CD14-positive monocyte (primary cell): ENCODE data around the gene PRIMPOL. TPM values are rescaled to one million over a fixed set of nuclear protein-coding genes. Genes with fewer than 3 reads are reported as not detected.

Source experiments
- DNase-seq, 3 donors: peaks; one replicate each; pipeline ENCODE4 v3.0.0-alpha.2; 2011 to 2022
- H2AFZ ChIP-seq: 2 replicates; pipeline ENCODE4 v1.6.0; 2012; ENCODE audit warnings: mild to moderate bottlenecking, low read depth, low read length, inconsistent platforms; ENCODE audit not compliant: insufficient read depth, poor library complexity, severe bottlenecking
- H3K27ac ChIP-seq, 2 donors: 1 replicate in 1 of 2; 2 replicates in 1 of 2; pipeline ENCODE4 v1.5.1; 2012 to 2013; ENCODE audit warnings: low read length in 2 of 2, control low read depth in 1 of 2, inconsistent platforms in 1 of 2, low read depth in 1 of 2, mild to moderate bottlenecking in 1 of 2
- H3K27me3 ChIP-seq, 2 donors: one replicate each; pipeline versions ENCODE4 v1.6.0 to v1.6.1; 2011 to 2013; ENCODE audit warnings: low read length in 2 of 2; ENCODE audit not compliant: control insufficient read depth in 2 of 2, insufficient read depth in 2 of 2
- H3K36me3 ChIP-seq, 2 donors: replicated peaks in 1 of 2; 1 replicate in 1 of 2; 2 replicates in 1 of 2; pipeline versions ENCODE4 v1.5.1 to v1.6.1; 2012 to 2013; ENCODE audit warnings: low read length in 2 of 2, control low read depth in 1 of 2, inconsistent platforms in 1 of 2, mild to moderate bottlenecking in 1 of 2; ENCODE audit not compliant: insufficient read depth in 2 of 2, control insufficient read depth in 1 of 2
- H3K4me1 ChIP-seq, 2 donors: 1 replicate in 1 of 2; 2 replicates in 1 of 2; pipeline versions ENCODE4 v1.5.1 to v1.6.1; 2012 to 2013; ENCODE audit warnings: low read length in 2 of 2, control low read depth in 1 of 2, inconsistent platforms in 1 of 2, mild to moderate bottlenecking in 1 of 2, moderate library complexity in 1 of 2; ENCODE audit not compliant: insufficient read depth in 2 of 2, control insufficient read depth in 1 of 2
- H3K4me2 ChIP-seq: replicated peaks from 2 replicates; pipeline ENCODE3; 2012; ENCODE audit warnings: low read length, moderate library complexity, mild to moderate bottlenecking; ENCODE audit not compliant: poor library complexity, severe bottlenecking; ENCODE audit errors: extremely low read depth
- H3K4me3 ChIP-seq, 3 experiments: fragments of 200-600 bp in 1 of 3; sonication (generic) in 1 of 3; replicated peaks in 1 of 3; 1 replicate in 2 of 3; 2 replicates in 1 of 3; pipeline ENCODE4 v1.5.1; 2011 to 2013; ENCODE audit warnings: low read length in 3 of 3, mild to moderate bottlenecking in 3 of 3, control low read depth in 2 of 3, low read depth in 2 of 3, inconsistent platforms in 1 of 3, moderate library complexity in 1 of 3
- H3K79me2 ChIP-seq: 2 replicates; pipeline ENCODE4 v1.6.0; 2012; ENCODE audit warnings: mild to moderate bottlenecking, control low read depth, inconsistent platforms, low read length, moderate library complexity; ENCODE audit not compliant: insufficient read depth
- H3K9ac ChIP-seq: 2 replicates; pipeline ENCODE4 v1.6.0; 2017; ENCODE audit warnings: low read length, mild to moderate bottlenecking; ENCODE audit not compliant: insufficient read depth, poor library complexity, severe bottlenecking
- H3K9me3 ChIP-seq, 2 donors: replicated peaks in 1 of 2; 1 replicate in 1 of 2; 2 replicates in 1 of 2; pipeline versions ENCODE4 v1.5.1 to v1.6.1; 2012 to 2013; ENCODE audit warnings: low read length in 2 of 2, control low read depth in 1 of 2; ENCODE audit not compliant: control insufficient read depth in 1 of 2, insufficient read depth in 1 of 2
- H4K20me1 ChIP-seq: 2 replicates; pipeline ENCODE4 v1.6.0; 2012; ENCODE audit warnings: mild to moderate bottlenecking, low read length, control low read depth, moderate library complexity; ENCODE audit not compliant: insufficient read depth
- H3K27ac Mint-ChIP-seq, 7 donors: one replicate each; pipeline ENCODE4 v1.8.0; 2020; ENCODE audit warnings: mild to moderate bottlenecking in 7 of 7, mixed read lengths in 7 of 7, moderate library complexity in 6 of 7, inconsistent platforms in 2 of 7
- H3K27me3 Mint-ChIP-seq, 3 donors: one replicate each; pipeline ENCODE4 v1.8.0; 2021 to 2022; ENCODE audit warnings: low read depth in 3 of 3, mild to moderate bottlenecking in 3 of 3, mixed read lengths in 3 of 3, moderate library complexity in 3 of 3, inconsistent platforms in 1 of 3
- H3K36me3 Mint-ChIP-seq, 2 donors: one replicate each; pipeline ENCODE4 v1.8.0; 2020; ENCODE audit warnings: mixed read lengths in 2 of 2, inconsistent platforms in 1 of 2, mild to moderate bottlenecking in 1 of 2
- H3K4me1 Mint-ChIP-seq: one replicate; pipeline ENCODE4 v1.8.0; 2020; ENCODE audit warnings: mild to moderate bottlenecking, mixed read lengths
- H3K4me3 Mint-ChIP-seq, 2 donors: one replicate each; pipeline ENCODE4 v1.8.0; 2020; ENCODE audit warnings: mild to moderate bottlenecking in 2 of 2, mixed read lengths in 2 of 2, moderate library complexity in 1 of 2
- H3K9me3 Mint-ChIP-seq, 7 donors: one replicate each; pipeline ENCODE4 v1.8.0; 2020 to 2022; ENCODE audit warnings: mixed read lengths in 7 of 7, mild to moderate bottlenecking in 6 of 7, moderate library complexity in 6 of 7, inconsistent platforms in 2 of 7
- CTCF ChIP-seq: fragments of 200-600 bp; IDR thresholded peaks from one replicate; pipeline ENCODE4 v1.8.0; 2022; ENCODE audit warnings: antibody characterized with exemption, mild to moderate bottlenecking
- WGBS: methylation state at CpG from one replicate; pipeline ENCODE4 v1.1.5; 2013; ENCODE audit warnings: missing lambda C conversion rate; ENCODE audit not compliant: insufficient coverage; 5-methylcytosine and 5-hydroxymethylcytosine counted together
- intact Hi-C, 2 donors: fragments of 100-400 bp; cut with micrococcal nuclease; formaldehyde crosslinking; loops; one replicate each; pipeline versions ENCODE4 v1.15.0 to v1.15.1; 2023
- polyA plus RNA-seq, 3 donors: library from polyadenylated mRNA; depleted of rRNA in 1 of 3; unstranded in 2 of 3; stranded (reverse) in 1 of 3; fragments of 300-500 nt in 2 of 3; fragments of >200 nt in 1 of 3; fragmentation: Illumina TruSeq in 2 of 3; gene quantifications; 1 replicate in 2 of 3; 2 replicates in 1 of 3; pipeline ENCODE4 v1.2.3, GENCODE V29; 2012 to 2021

Gene PRIMPOL
- polyA plus RNA-seq, 3 donors: 7.0 to 10.5 (median 10.0) TPM

- H3K4me2 ChIP-seq: no peak overlapping the region
- no peak overlapping the region for H3K4me3 ChIP-seq
- peaks cover 0 to 2% (median 0%) of the 10 kb centered on the region in 3 donors for H3K27me3 Mint-ChIP-seq
- H3K9ac ChIP-seq: no peak overlapping the region
- intact Hi-C loops: no loop called here
- H3K36me3 Mint-ChIP-seq: peaks cover 60 to 83% of the 10 kb centered on the region in 2 donors
- peak overlapping the region in 5 of 7 donors; percentile 26 to 68 (median 43) for H3K27ac Mint-ChIP-seq
- peaks cover 60% of the 10 kb centered on the region for H4K20me1 ChIP-seq
- peaks cover 50 to 83% of the 10 kb centered on the region in 2 donors for H3K36me3 ChIP-seq
- H3K9me3 ChIP-seq: no peaks in the 10 kb centered on the region
- no peaks in the 10 kb centered on the region for H3K4me1 ChIP-seq
- no peak overlapping the region for H3K4me3 Mint-ChIP-seq
- no peak overlapping the region for H3K27ac ChIP-seq
- peaks cover 8% of the 10 kb centered on the region for H3K4me1 Mint-ChIP-seq
- no peak for DNase-seq
- no peak overlapping the region for H2AFZ ChIP-seq
- H3K9me3 Mint-ChIP-seq: no peaks in the 10 kb centered on the region
- H3K27me3 ChIP-seq: no peaks in the 10 kb centered on the region
- TF ChIP-seq CTCF: no peak
- H3K79me2 ChIP-seq: peaks cover 63% of the 10 kb centered on the region
- WGBS: 82% methylated on average over 2 of the region's 4 CpGs
Measured at GRCh38 chr4:184636897-184637296, 12.6 kb upstream of the PRIMPOL start.

- H4K20me1 ChIP-seq: peaks cover 85% of the 10 kb centered on the region
- no peaks in the 10 kb centered on the region for H3K27me3 ChIP-seq
- no peak overlapping the region for H3K4me3 Mint-ChIP-seq
- WGBS: no CpG with 5 or more reads among the region's 3 CpGs
- no peak for DNase-seq
- no peak overlapping the region for H3K9ac ChIP-seq
- H3K36me3 Mint-ChIP-seq: peaks cover 54 to 66% of the 10 kb centered on the region in 2 donors
- H3K4me1 ChIP-seq: no peaks in the 10 kb centered on the region
- H3K27ac Mint-ChIP-seq: peak overlapping the region in 1 of 7 donors; percentile 50
- H3K27me3 Mint-ChIP-seq: no peaks in the 10 kb centered on the region
- no peaks in the 10 kb centered on the region for H3K9me3 ChIP-seq
- TF ChIP-seq CTCF: no peak
- H2AFZ ChIP-seq: no peak overlapping the region
- H3K27ac ChIP-seq: no peak overlapping the region
- H3K4me1 Mint-ChIP-seq: peaks cover 13% of the 10 kb centered on the region
- intact Hi-C loops: loop anchor here in 1 of 2 donors (10.0 kb wide), 1 partner anchor 376 kb away; no protein-coding TSS in a partner anchor
- peaks cover 98% of the 10 kb centered on the region for H3K79me2 ChIP-seq
- H3K4me2 ChIP-seq: no peak overlapping the region
- H3K4me3 ChIP-seq: no peak overlapping the region
- peaks cover 36 to 69% of the 10 kb centered on the region in 2 donors for H3K36me3 ChIP-seq
- no peaks in the 10 kb centered on the region for H3K9me3 Mint-ChIP-seq
Measured at GRCh38 chr4:184641022-184641421, 8.5 kb upstream of the PRIMPOL start.
